HG03280 (cell line): Measurements from ENCODE around the gene ZMAT3.
"Not testable (repeated sequence)": the region's sequence is repeated elsewhere in the genome, so short reads cannot be mapped to it uniquely, and the experiment has no call there.

Source experiments
- ATAC-seq: cut with Tn5 transposase; IDR thresholded peaks from one replicate; pipeline ENCODE4 v1.9.1; 2021; ENCODE audit warnings: mild to moderate bottlenecking, moderate library complexity; ENCODE audit not compliant: unreplicated experiment

Gene ZMAT3, protein sequence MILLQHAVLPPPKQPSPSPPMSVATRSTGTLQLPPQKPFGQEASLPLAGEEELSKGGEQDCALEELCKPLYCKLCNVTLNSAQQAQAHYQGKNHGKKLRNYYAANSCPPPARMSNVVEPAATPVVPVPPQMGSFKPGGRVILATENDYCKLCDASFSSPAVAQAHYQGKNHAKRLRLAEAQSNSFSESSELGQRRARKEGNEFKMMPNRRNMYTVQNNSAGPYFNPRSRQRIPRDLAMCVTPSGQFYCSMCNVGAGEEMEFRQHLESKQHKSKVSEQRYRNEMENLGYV

DNA sequence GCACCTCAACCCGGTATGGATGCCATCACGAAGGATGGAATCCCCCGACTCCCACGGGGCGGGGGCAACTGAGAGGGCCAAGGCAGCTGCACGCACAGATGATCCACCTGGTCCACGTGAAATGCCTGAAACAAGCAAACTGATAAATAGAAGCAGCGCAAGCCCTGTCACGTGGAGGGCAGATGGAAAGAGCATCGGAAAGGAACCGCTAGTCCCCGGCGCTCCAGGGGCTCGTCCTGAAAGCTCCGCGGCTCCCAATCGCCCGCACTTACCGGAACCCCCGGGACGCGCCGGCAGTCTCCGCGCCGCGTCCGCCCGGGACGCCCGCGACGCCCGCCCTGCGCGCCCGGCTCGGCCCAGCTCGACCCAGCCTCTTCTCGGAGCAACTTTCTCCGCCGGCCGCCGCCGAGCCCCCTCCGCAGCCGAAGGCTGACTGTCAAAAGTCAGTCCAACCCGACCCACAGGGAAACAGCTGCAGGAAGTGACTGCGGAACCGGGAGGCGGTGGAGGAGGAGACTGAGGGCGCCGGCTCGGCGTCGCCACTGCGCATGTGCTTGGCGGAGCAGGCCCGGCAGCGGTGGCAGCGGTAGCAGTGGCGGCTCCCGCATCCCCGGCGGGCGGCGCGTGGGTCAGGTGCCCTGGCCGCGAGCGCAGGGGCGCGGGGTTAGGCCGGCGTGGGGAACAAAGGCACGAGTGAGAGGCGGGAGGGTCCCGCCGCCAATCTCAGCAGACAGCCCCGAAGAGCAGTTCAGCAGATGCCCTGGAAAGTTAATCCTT, at the start of gene ZMAT3:
ZMAT3 (minus strand) TSS at position 487 of the 777 bp plus-strand sequence. CDS start 4,057 bp downstream, outside the sequence.
- ATAC-seq, result peak; percentile 74

DNA sequence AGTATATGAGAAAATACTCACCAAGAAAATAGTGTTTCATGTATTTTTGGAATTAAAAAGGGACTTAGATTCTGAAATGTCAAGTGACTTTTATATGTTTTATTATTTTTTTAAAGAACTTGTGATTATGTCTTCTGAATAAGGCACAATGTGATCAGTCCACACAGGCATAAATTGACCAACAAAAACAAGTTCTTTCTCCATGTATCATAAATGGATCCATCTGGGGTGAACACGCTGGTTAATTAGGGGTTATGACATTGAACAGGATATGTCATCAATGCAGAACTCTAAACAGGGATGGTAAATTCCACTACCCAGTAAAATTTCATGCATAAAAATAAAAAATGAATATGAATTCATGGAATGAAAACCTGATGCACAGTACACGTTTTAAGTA, 45.2 kb upstream of the ZMAT3 start:
- ATAC-seq, result no peak

DNA sequence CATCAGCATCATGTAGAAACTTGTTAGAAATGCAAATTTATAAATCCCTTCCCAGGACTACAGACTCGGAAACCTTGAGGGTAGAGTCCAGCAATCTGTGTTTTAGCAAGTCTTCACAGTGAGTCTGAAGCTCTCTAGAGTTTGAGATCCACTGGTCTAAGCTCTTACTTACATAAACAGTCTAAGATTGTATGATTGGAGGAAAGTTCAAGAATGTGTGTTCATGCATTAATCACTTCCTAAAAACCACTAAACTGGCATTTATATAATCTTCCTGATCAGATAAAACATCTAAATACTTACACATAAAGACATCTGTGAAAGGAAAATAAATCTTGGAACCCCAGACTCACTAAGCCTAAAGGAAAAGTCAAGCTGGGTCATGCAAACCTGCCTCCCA, 43.8 kb upstream of the ZMAT3 start:
- not testable (repeated sequence) for ATAC-seq

DNA sequence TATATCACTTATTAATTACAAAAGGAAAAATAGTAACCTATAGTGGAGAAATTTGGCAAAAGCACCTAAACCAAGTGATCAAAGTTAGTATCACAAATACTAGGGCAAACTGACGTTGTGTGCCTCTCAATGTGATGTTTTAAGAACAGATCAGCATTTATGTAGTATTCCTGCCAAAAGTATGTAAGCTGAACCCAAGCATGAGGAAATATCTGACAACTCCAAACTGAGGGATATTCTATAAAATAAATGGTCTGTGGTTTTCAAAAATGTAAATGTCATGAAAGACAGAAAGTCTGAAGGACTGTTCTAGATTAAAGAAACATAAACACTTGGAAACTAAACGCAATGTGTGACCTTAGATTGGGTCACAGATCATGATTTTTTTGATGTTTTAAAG, 42.3 kb upstream of the ZMAT3 start:
- ATAC-seq, result no peak

DNA sequence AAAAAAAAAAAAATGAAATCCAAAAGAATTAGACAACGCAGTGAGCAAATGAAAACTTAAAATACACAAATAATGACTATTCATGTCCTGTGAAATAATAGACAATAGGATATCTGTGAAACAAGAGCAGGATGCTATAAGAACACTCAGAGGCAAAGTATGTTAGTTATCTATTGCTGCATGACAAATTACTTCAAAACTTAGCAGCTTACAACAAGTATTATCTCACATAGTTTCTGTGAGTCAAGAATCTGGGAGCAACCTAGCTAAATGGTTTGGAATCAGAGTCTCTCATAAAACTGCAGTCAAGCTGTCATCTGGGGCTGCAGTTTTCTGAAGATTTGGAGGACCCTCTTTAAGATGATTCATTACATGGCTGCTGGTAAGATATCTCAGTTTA, 36.5 kb upstream of the ZMAT3 start:
- ATAC-seq, result no peak

DNA sequence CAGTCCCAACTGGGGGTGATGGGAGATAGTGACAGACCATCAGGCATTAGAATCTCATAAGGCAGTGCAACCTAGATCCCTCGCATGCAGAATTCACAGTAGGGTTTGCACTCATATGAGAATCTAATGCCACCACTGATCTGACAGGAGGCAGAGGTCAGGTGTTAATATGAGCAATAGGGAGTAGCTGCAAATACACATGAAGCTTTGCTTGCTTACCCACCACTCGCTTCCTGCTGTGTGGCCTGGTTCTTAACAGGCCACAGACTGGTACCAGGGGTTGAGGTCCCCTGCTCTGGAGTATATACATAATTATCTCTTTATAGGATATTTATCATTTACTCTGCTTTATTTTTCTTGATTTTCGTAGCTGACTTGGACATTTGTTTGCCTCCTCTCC, 36.0 kb upstream of the ZMAT3 start:
- ATAC-seq, result no peak

DNA sequence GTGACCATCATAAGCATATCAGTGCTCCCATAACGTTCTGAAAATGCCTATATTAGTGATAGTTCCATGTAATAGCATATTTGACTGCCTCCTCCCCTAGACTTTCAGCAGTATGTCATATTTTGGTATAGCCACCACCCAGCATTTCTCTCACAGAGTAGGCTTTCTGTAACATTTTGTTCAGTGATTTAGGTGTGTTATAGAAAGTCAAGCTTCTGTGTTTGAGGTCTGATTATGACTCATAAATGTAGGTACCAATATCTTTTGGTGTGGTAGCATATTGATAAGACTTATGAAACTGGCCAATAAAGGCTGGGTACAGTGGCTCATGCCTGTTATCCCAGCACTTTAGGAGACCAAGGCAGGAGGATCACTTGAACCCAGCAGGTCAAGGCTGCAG, 34.3 kb upstream of the ZMAT3 start:
- no peak for ATAC-seq

DNA sequence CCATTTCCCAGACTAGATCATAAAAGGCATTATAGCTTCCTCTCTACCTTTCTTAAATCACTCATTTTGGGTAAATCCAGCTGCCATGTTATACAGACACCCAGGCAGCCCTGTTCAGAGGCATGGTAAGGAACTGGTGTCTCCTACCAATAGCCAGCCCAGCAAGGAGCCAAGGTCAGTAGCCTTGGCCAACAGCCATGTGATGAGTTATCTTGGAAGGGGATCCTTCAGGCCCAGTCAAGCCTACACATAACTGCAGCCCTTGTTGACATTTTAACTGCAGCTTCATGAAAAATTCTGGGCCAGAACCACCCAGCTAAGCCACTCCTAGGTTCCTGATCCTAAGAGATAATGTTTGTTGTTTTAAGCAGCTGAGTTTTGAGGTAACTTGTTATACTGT, 29.0 kb upstream of the ZMAT3 start:
- no peak for ATAC-seq

DNA sequence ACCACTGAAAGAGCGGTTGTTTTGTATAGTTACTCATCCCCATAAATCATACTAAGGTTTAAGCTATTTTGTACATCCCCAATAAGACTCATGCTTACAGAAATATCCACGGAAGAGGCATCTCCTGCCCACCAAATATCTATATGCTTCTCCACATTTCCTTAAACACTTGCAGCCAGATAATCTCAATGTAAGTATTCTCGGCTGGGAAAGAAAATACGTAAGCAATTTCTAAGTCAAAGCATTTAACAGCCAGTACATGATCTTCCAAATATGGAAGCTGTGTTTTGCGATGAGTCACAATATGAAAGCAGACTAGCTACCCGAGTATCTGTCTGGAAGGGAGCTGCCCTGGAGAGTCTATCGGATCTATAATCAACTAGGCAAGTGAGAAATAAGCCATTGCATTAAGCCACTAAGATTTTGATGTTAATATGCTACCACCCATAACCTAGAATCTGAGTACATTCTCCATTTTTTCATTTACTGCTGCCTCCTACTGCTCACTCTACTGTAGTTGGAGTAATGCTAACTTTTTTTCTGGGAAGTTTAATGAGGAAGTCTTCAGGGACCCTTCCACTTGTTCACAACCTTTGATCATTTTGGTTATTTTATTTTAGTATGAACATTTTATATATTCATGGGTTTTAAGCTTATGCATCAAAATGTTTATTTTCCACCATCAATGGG, 26.9 kb upstream of the ZMAT3 start:
- ATAC-seq, result no peak

DNA sequence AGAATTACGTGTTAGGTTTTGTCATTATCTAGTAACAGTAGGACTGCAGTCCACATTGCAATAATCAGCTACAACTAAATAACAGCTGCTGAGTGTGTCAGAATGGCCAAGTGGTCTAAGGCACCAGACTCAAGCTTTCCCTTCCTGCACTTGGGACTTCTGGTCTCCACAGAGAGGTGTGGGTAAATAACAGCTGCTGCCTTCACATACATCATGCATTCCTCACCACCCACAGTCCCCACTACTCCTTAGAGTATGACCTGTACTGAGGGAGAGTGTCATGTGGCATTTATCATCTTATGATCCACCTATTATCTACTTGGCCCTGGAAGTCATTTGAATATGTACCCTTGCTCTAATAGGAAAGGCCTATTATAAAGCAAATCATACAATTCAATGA, 22.2 kb upstream of the ZMAT3 start:
- no peak for ATAC-seq

DNA sequence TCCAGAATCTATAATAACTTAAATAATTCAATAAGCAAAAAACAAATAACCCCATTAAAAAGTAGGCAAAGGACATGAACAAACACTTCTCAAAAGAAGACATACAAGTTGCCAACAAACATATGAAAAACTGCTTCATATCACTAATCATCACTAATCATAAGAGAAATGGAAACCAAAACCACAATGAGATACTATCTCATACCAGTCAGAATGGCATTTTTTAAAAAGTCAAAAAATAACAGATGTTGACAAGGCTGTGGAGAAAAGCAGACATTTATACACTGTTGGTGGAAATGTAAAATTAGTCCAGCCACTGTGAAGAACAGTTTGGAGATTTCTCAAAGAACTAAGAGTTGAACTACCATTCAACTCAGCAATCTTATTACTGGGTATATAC, 19.5 kb upstream of the ZMAT3 start:
- no peak for ATAC-seq

DNA sequence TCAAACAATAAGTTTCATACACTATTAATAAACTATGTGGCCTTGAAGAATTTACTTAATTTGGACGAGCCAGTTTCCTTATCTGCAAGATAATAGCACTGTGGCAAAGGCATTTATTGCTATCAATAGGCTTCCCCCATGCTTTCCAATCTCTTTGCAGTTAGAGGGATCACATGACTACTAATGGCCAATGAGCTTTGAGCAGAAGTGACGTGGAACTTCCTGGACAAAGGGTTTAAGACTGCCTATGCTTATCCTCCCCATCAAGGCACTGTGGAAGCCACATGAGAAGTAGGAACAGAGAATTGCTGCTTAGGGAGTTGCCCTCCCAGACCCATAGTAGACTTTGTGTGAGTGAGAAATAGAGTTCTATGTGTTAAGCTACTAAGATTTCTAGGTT, 16.7 kb upstream of the ZMAT3 start:
- ATAC-seq, result no peak

DNA sequence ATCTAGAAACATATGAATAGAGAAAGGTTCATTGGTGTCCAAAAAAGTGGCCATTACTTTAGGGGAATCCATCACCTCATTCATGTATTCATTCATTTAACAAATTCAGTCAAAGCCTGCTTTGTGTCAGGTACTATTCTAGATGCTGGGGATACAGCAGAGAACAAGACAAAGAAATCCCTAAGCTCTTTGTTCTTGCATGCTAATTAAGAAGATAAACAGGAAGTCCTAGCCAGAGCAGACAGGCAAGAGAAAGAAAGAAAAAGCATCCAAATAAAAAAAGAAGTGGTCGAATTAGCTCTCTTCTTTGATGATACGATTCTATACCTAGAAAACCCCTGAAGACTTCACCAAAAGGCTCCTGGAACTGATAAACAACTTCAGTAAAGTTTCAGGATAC, 12.4 kb upstream of the ZMAT3 start:
- peak; percentile 68 for ATAC-seq

DNA sequence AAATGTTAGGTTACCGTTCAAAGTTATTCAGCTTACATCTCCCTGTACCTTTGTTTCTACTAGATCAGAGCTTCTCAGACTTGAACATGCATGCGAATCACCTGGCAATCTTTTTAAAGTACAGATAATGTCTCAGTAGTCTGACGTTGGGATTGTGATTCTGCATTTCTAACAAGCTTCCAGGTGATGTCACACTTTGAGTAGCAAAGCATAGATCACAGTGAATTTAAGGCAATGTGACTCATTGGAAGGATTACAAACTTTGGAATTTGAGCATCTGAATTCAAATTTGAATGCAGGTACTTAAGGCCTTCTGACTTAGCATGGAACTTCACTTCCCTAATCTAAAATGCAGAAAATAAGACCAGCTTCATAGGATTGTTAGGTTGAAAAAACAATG, 10.8 kb upstream of the ZMAT3 start:
- ATAC-seq, result no peak

DNA sequence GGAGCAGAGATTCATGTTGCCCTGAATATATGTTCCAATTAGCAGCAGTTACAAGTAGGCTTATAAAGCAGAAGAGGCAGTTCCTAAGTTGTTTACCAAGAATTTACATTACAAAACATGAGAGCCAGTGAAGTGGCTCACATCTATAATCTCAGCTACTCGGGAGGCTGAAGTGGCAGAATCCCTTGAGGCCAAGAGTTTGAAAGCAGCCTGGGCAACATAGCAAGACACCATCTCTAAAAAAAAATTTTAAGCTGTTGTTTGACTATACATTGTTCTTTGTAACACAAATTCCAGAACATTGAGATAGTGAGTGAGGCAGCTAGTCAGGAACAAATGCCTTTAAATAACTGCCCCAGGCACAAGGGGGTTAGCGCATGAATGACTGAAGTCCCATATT, 10.3 kb upstream of the ZMAT3 start:
- ATAC-seq, result no peak

DNA sequence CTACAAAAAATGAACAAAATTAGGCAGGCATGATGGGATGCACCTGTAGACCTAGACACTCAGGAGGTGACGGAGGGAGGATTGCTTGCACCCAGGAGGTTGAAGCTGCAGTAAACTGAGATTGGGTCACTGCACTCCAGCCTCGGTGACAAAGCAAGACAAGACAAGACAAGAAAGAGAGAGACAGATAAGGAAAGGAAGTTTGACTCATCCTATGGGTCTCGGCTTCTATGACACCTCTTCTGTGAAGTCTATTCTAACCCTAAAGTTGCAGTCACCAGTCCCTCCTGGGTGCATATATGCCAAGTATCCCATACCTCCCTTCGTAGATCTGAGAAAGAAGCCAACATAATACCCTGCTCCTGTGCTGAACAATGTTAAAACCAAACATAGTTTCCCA, 7.9 kb upstream of the ZMAT3 start:
- no peak for ATAC-seq

DNA sequence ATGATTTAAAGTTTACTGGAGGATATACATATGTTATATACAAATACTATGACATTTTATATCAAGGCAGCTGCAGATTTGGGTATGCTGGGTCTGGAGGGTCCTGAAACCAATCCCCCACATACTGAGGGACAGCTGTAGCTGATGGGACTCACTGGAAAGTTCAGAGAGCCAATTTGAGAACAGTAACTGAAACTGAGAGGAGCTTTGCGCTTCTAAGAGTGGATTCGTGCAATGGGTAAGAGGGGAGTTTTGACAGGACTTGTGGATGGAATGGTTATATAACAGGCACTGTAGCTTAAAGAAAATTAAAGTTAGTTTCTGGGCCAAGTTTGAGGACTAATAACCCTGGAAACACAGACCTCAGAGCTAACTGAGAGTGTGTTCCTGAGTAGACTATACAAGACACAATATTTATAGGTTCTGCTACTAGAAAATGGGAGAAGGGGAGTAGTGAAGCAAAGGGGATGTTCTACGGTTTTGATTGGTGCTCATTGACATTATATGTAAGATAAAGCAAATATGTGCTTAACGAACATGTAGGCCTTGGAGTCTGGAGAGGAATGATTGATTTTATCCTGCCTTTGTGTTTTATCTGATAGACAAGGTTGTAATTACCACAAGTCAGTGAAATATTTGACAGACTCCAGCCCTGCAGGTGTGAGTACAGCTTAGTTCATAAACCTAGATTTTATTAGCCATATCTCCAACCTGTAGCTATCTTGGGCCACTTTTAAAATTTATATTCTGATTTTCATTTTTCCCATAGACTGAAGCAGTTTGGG, 4.8 kb upstream of the ZMAT3 start:
- no peak for ATAC-seq

DNA sequence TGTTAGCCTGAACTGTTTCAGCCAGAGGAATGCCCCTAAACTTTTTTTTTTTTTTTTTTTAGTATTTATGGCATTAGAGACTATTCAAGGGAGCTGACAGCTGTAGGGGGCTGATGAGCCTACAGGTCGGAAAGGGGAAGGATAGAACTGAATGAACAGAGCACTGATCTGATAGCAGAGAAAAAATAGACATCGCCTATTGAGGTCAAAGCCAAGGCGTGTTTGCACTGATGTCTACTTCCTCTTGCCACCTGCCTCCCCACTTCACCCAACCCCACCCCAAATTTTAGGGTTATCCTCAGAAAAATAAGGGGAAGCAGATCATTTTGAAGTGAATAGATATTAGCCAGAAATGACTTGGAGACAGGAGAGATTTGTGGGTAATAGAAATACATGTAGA, 3.0 kb upstream of the ZMAT3 start:
- ATAC-seq, result no peak

DNA sequence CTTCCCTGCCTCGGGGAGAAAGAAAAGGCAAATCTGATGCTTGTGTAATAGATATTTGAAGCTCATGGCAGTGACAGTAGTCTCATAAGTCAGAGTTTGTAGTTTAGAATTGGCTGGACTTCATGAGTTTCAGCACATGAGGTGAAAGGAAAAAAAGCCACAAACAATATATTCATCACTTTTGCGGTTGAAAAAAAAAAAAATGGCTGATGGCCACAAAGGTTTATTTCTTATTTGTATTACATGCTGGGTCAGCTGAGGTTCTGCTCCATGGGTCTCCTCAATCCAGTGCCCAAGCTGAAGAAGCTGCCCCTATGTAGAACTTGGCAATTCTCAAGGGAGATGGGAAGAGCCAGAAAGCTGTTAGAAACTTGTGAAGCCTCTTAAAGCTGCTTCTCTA, 2.2 kb upstream of the ZMAT3 start:
- no peak for ATAC-seq

DNA sequence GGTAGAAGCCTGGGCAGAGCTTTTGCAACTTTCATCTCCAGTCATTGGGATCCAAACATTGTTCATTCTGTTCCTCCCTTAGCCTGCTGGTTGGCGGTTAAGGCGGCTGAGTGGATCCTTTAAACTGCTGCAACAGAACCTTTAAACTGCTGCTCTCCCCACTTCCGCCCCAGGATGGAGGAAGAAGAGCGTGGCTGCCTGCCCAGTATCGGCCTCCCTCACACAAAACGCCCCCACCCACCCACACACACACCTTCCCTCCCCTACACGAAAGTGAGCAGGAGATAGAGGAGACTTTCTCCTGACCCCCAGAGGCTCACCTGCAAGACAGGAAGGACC, 460 bp upstream of the ZMAT3 start:
- peak; percentile 20 for ATAC-seq

DNA sequence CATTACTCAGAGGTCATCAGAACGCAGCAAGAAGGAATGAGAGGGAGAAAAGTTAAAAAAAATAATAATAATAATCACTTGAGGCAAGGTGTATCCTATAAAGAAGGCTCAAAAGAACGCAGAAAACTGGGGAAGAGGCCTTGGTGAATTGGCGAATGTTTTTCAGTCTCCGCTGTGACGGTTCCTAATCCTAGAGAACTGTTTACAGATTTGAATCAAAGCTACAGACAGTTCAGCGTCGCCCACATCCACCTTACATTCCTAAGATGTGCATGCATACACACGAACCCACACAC, 634 bp downstream of the ZMAT3 start:
- ATAC-seq, result no peak
